HCT116 (cell line): ENCODE results near the gene ANKRD10.

Experiments
- FOSL1 ChIP-seq: IDR thresholded peaks from 2 replicates; pipeline ENCODE4 v1.6.1; 2012; ENCODE audit warnings: low read depth
- SP1 ChIP-seq: IDR thresholded peaks from 2 replicates; pipeline ENCODE4 v1.6.1; 2012; ENCODE audit warnings: low read depth
- ZFX ChIP-seq: fragments of 450-650 bp; IDR thresholded peaks from 2 replicates; pipeline ENCODE4 v1.6.1; 2017
- TF ChIP-seq, protein P1 (sequence below), 3 experiments: fragments of 200-600 bp in 1 of 3; sonication (generic) in 1 of 3; IDR thresholded peaks in 2 of 3; conservative IDR thresholded peaks in 1 of 3; 2 replicates each; pipeline ENCODE4 v1.5.1; 2012 to 2017; ENCODE audit warnings: low read depth in 2 of 3, low read length in 2 of 3, antibody characterized with exemption in 1 of 3, borderline replicate concordance in 1 of 3, control low read depth in 1 of 3, mild to moderate bottlenecking in 1 of 3, mixed read lengths in 1 of 3, mixed run types in 1 of 3, moderate library complexity in 1 of 3; ENCODE audit not compliant: insufficient read depth in 1 of 3

DNA sequence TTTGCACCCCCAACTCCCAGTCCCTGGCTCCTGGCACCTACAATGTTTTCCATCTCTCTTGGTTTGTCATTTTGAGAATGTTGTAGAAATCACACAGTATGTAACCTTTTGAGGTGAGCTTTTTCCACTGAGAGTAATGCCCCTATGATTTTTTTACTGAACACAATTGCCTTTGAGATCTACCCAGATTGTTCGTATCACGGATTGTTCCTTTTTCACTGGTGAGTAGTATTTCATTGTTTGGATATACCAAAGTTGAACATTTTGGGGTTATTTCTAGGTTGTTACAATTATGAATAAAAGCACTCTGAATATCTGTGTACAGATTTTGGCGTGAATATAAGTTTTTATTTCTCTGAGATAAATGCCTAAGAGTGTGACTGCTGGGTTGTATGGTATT, 17.7 kb upstream of the ANKRD10 start:
- TF ChIP-seq ZFX (no peak), SP1 (no peak), FOSL1 (no peak)
- TF ChIP-seq, protein P1, sequence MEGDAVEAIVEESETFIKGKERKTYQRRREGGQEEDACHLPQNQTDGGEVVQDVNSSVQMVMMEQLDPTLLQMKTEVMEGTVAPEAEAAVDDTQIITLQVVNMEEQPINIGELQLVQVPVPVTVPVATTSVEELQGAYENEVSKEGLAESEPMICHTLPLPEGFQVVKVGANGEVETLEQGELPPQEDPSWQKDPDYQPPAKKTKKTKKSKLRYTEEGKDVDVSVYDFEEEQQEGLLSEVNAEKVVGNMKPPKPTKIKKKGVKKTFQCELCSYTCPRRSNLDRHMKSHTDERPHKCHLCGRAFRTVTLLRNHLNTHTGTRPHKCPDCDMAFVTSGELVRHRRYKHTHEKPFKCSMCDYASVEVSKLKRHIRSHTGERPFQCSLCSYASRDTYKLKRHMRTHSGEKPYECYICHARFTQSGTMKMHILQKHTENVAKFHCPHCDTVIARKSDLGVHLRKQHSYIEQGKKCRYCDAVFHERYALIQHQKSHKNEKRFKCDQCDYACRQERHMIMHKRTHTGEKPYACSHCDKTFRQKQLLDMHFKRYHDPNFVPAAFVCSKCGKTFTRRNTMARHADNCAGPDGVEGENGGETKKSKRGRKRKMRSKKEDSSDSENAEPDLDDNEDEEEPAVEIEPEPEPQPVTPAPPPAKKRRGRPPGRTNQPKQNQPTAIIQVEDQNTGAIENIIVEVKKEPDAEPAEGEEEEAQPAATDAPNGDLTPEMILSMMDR (IDR thresholded peaks at IDR 0.05 in 2 of 3, conservative IDR thresholded peaks at IDR 0.05 in 1 of 3; ENCODE audit: borderline replicate concordance in 1 of 3, insufficient read depth in 1 of 3, low read depth in 2 of 3, low read length in 2 of 3) = no peak
